IMR-90 (cell line): ENCODE data around the gene HSPE1. TPM values are rescaled to one million over a fixed set of nuclear protein-coding genes. Genes with fewer than 3 reads are reported as not detected.

Experiments used
- ATAC-seq: fragments of 200-7000 bp; cut with Tn5 transposase; 2 replicates; pipeline ENCODE4 v1.9.1; 2020; ENCODE audit warnings: low read depth, mild to moderate bottlenecking, moderate library complexity
- BruUV-seq: library from RNA; stranded (reverse); fragments of 400-500 nt; replicated peaks from 2 replicates; lab custom pipeline; 2021; lab: Mats Ljungman, UMichigan
- CTCF ChIA-PET: fragments of 300-600 bp; formaldehyde crosslinking; extraction: SDS; loops from one replicate; lab custom pipeline; 2021; ENCODE audit warnings: antibody characterized with exemption; lab: Yijun Ruan, JAX
- POLR2A ChIA-PET: fragments of 300-600 bp; sonication (Branson Sonifier 250); formaldehyde crosslinking; loops from one replicate; lab custom pipeline; 2022; ENCODE audit warnings: antibody characterized with exemption; ENCODE audit not compliant: unreplicated experiment; lab: Charles Lee
- DNase-seq: peaks from one replicate; pipeline ENCODE4 v3.0.0; 2013
- H2AFZ ChIP-seq: replicated peaks from 2 replicates; pipeline ENCODE3; 2013; ENCODE audit warnings: low read length, mild to moderate bottlenecking; ENCODE audit not compliant: poor library complexity
- H2AK5ac ChIP-seq: 2 replicates; pipeline ENCODE4 v1.6.1; 2013; ENCODE audit warnings: low read depth, low read length, inconsistent platforms
- H2AK9ac ChIP-seq: replicated peaks from 2 replicates; pipeline ENCODE3; 2013; ENCODE audit warnings: mild to moderate bottlenecking, low read depth, low read length, moderate library complexity; ENCODE audit not compliant: poor library complexity
- H2BK120ac ChIP-seq: 2 replicates; pipeline ENCODE4 v1.6.1; 2013; ENCODE audit warnings: low read depth, low read length, inconsistent platforms
- H2BK15ac ChIP-seq: 3 replicates; pipeline ENCODE4 v1.6.1; 2013; ENCODE audit warnings: low read depth, low read length, inconsistent platforms
- H2BK20ac ChIP-seq: 2 replicates; pipeline ENCODE4 v1.6.1; 2013; ENCODE audit warnings: low read depth, mild to moderate bottlenecking, inconsistent platforms, low read length, moderate library complexity
- H2BK5ac ChIP-seq: 2 replicates; pipeline ENCODE4 v1.6.1; 2013; ENCODE audit warnings: mild to moderate bottlenecking, low read depth, low read length, inconsistent platforms; ENCODE audit not compliant: poor library complexity, severe bottlenecking
- H3K14ac ChIP-seq: replicated peaks from 2 replicates; pipeline ENCODE4 v1.6.1; 2013; ENCODE audit warnings: low read depth, low read length, inconsistent platforms
- H3K18ac ChIP-seq: 2 replicates; pipeline ENCODE4 v1.6.1; 2013; ENCODE audit warnings: low read depth, low read length, control low read depth
- H3K23ac ChIP-seq: 2 replicates; pipeline ENCODE4 v1.6.1; 2013; ENCODE audit warnings: low read depth, low read length, inconsistent platforms
- H3K27ac ChIP-seq: 2 replicates; pipeline ENCODE4 v1.5.1; 2013; ENCODE audit warnings: mild to moderate bottlenecking, control low read depth, low read length; ENCODE audit not compliant: insufficient read depth
- H3K27me3 ChIP-seq: 2 replicates; pipeline ENCODE4 v1.6.1; 2013; ENCODE audit warnings: low read length; ENCODE audit not compliant: control insufficient read depth, insufficient read depth
- H3K36me3 ChIP-seq: 2 replicates; pipeline ENCODE4 v1.6.1; 2013; ENCODE audit warnings: low read length, mixed read lengths; ENCODE audit not compliant: control insufficient read depth, insufficient read depth
- H3K4ac ChIP-seq: 2 replicates; pipeline ENCODE4 v1.6.1; 2013; ENCODE audit warnings: low read depth, low read length, inconsistent platforms
- H3K4me1 ChIP-seq: 2 replicates; pipeline ENCODE4 v1.6.1; 2013; ENCODE audit warnings: low read length, mixed read lengths; ENCODE audit not compliant: control insufficient read depth, insufficient read depth
- H3K4me2 ChIP-seq: 2 replicates; pipeline ENCODE4 v1.6.1; 2013; ENCODE audit warnings: low read depth, mild to moderate bottlenecking, control low read depth, low read length, moderate library complexity
- H3K4me3 ChIP-seq: 2 replicates; pipeline ENCODE4 v1.5.1; 2013; ENCODE audit warnings: low read depth, mild to moderate bottlenecking, control low read depth, low read length, moderate library complexity; ENCODE audit not compliant: insufficient read depth
- H3K56ac ChIP-seq: 2 replicates; pipeline ENCODE4 v1.6.1; 2013; ENCODE audit warnings: low read length, inconsistent platforms; ENCODE audit not compliant: insufficient read depth; ENCODE audit errors: extremely low read depth
- H3K79me1 ChIP-seq, 2 experiments: 2 replicates each; pipeline ENCODE4 v1.6.1; 2013; ENCODE audit warnings: low read length in 2 of 2, inconsistent platforms in 1 of 2, low read depth in 1 of 2
- H3K9ac ChIP-seq: 2 replicates; pipeline ENCODE4 v1.6.1; 2013; ENCODE audit warnings: low read depth, low read length, control low read depth
- H3K9me1 ChIP-seq: 2 replicates; pipeline ENCODE4 v1.6.1; 2013; ENCODE audit warnings: low read length, inconsistent platforms; ENCODE audit not compliant: insufficient read depth
- H3K9me3 ChIP-seq: 2 replicates; pipeline ENCODE4 v1.6.1; 2013; ENCODE audit warnings: low read length; ENCODE audit not compliant: control insufficient read depth, insufficient read depth
- H4K20me1 ChIP-seq: 2 replicates; pipeline ENCODE4 v1.6.1; 2013; ENCODE audit warnings: low read length, inconsistent platforms; ENCODE audit not compliant: insufficient read depth
- H4K5ac ChIP-seq: 2 replicates; pipeline ENCODE4 v1.6.1; 2013; ENCODE audit warnings: mild to moderate bottlenecking, low read depth, low read length, control low read depth
- H4K8ac ChIP-seq, 2 experiments: 2 replicates each; pipeline ENCODE4 v1.6.1; 2013; ENCODE audit warnings: low read depth in 2 of 2, low read length in 2 of 2, control low read depth in 1 of 2, inconsistent platforms in 1 of 2
- H4K91ac ChIP-seq: 2 replicates; pipeline ENCODE4 v1.6.1; 2013; ENCODE audit warnings: low read depth, low read length, inconsistent platforms; ENCODE audit not compliant: insufficient read depth
- BHLHE40 ChIP-seq: fragments of 150-350 bp; IDR thresholded peaks from 2 replicates; pipeline ENCODE4 v1.6.1; 2016; ENCODE audit warnings: mild to moderate bottlenecking, low read depth, low read length
- CEBPB ChIP-seq: IDR thresholded peaks from 2 replicates; pipeline ENCODE4 v1.6.1; 2012; ENCODE audit warnings: low read depth, low read length, improper control_type of control experiment
- CHD1 ChIP-seq: IDR thresholded peaks from 2 replicates; pipeline ENCODE4 v1.6.1; 2012; ENCODE audit warnings: low read depth, low read length, improper control_type of control experiment
- MAFK ChIP-seq: IDR thresholded peaks from 2 replicates; pipeline ENCODE4 v1.6.1; 2012; ENCODE audit warnings: low read depth, low read length, improper control_type of control experiment
- MAZ ChIP-seq: IDR thresholded peaks from 2 replicates; pipeline ENCODE4 v1.6.1; 2012; ENCODE audit warnings: low read depth, mild to moderate bottlenecking, low read length, improper control_type of control experiment, moderate library complexity, borderline replicate concordance
- MXI1 ChIP-seq: IDR thresholded peaks from 2 replicates; pipeline ENCODE4 v1.6.1; 2012; ENCODE audit warnings: low read depth, mild to moderate bottlenecking, low read length, moderate library complexity, borderline replicate concordance
- NFE2L2 ChIP-seq: fragments of 150-350 bp; IDR thresholded peaks from 2 replicates; pipeline ENCODE4 v1.6.1; 2016; ENCODE audit warnings: low read depth, mild to moderate bottlenecking, low read length
- RAD21 ChIP-seq: IDR thresholded peaks from 2 replicates; pipeline ENCODE4 v1.6.1; 2012; ENCODE audit warnings: low read length, improper control_type of control experiment
- RCOR1 ChIP-seq: IDR thresholded peaks from 2 replicates; pipeline ENCODE4 v1.6.1; 2012; ENCODE audit warnings: mild to moderate bottlenecking, low read length, improper control_type of control experiment; ENCODE audit not compliant: insufficient replicate concordance
- RFX5 ChIP-seq: IDR thresholded peaks from 2 replicates; pipeline ENCODE4 v1.8.0; 2012; ENCODE audit warnings: low read depth, mild to moderate bottlenecking, low read length, moderate library complexity
- SMC3 ChIP-seq: fragments of 150-350 bp; IDR thresholded peaks from 2 replicates; pipeline ENCODE4 v1.6.1; 2016; ENCODE audit warnings: low read depth, mild to moderate bottlenecking, antibody characterized with exemption, low read length, moderate library complexity
- WGBS, 2 experiments: methylation state at CpG; one replicate each; pipeline versions ENCODE4 v1.1.5 to v1.1.7; 2013; ENCODE audit warnings: missing lambda C conversion rate in 2 of 2; ENCODE audit not compliant: insufficient read length in 1 of 2; ENCODE audit errors: extremely low coverage in 2 of 2; 5-methylcytosine and 5-hydroxymethylcytosine counted together
- dilution Hi-C: fragments of 300-500 bp; cut with HindIII; formaldehyde crosslinking; loops from one replicate; pipeline ENCODE4 v1.14.3; 2018; ENCODE audit warnings: low sequenced_read_pairs; ENCODE audit not compliant: unreplicated experiment
- in situ Hi-C: fragments of 300-500 bp; cut with MboI; formaldehyde crosslinking; loops from 3 replicates; pipeline ENCODE4 v1.14.3; 2019; ENCODE audit warnings: low sequenced_read_pairs, inconsistent platforms, mixed read lengths
- intact Hi-C: fragments of 100-400 bp; cut with micrococcal nuclease; formaldehyde crosslinking; loops from 2 replicates; pipeline ENCODE4 v1.10.0; 2022
- polyA plus RNA-seq, 3 experiments: library from polyadenylated mRNA; depleted of rRNA; stranded (reverse); fragments of >200 nt; gene quantifications; 2 replicates each; pipeline ENCODE4 v1.2.3, GENCODE V29; 2012; ENCODE audit warnings: low replicate concordance in 1 of 3
- total RNA-seq: library from RNA; depleted of rRNA; stranded (reverse); fragments of >200 nt; gene quantifications from 2 replicates; pipeline ENCODE4 v1.2.3, GENCODE V29; 2012
- TF ChIP-seq, protein P1 (sequence below): fragments of 150-350 bp; IDR thresholded peaks from 2 replicates; pipeline ENCODE4 v1.6.1; 2016; ENCODE audit warnings: low read depth, mild to moderate bottlenecking, low read length, moderate library complexity, borderline replicate concordance
- TF ChIP-seq, protein P2 (sequence below): conservative IDR thresholded peaks from 2 replicates; pipeline ENCODE4 v1.5.1; 2012; ENCODE audit warnings: mild to moderate bottlenecking, low read depth, low read length, improper control_type of control experiment

The HSPE1 gene
- total and polyA plus RNA-seq, 2 of the 4 experiments (the other 2 are of a cell fraction): 13.3 to 93.6 TPM

DNA sequence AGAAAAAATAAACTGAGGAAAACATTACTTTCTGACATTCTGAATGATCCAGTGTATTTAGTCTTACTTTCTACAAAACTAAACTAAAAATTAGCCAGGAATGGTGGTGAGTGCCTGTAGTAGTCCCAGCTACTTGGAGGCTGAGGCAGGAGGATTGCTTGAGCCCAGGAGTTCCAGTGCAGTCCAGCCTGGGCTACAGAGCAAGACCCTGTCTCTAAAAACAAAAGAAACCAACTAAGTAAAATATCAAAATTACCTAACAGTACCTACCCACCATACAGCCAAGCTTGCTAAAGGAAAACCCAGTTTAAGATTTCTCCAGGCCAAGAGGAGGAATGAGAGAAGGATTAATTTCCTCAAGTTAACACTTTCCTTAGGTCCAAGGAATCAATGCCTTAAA is 3.5 kb upstream of the HSPE1 start (continued):
- TF ChIP-seq, protein P1, sequence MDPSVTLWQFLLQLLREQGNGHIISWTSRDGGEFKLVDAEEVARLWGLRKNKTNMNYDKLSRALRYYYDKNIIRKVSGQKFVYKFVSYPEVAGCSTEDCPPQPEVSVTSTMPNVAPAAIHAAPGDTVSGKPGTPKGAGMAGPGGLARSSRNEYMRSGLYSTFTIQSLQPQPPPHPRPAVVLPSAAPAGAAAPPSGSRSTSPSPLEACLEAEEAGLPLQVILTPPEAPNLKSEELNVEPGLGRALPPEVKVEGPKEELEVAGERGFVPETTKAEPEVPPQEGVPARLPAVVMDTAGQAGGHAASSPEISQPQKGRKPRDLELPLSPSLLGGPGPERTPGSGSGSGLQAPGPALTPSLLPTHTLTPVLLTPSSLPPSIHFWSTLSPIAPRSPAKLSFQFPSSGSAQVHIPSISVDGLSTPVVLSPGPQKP: no peak
- TF ChIP-seq BHLHE40 (no peak), MXI1 (no peak)

DNA sequence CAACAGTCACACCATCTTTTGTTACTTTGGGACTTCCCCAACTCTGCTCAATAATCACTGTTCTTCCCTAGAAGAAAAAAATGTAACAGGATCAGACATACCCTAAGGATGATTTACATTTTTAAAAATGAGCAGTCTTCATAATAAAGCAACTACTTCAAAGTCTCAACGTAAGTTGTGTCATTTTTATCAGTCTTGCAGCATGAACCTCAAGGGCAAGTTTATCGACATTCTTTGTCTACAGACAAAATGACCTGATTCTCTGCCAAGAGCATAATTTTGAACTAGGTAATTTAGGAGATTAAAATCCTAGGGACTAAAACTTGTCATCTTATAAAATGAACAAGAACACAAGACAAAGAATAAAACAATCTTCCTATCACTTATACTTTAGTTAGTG is 2.9 kb upstream of the HSPE1 start:
- Histone ChIP-seq H2AFZ (no peak overlapping the region), H3K56ac (no peak overlapping the region), H4K20me1 (peaks cover 40% of the 10 kb centered on the region), H3K4me3 (no peak overlapping the region), H3K27me3 (no peaks in the 10 kb centered on the region), H3K4me1 (0 out of 2 replicates have a peak, but pooled peaks cover 1% of the 10 kb centered on the region), H3K9me3 (no peaks in the 10 kb centered on the region), H2BK120ac (no peak overlapping the region), H3K14ac (no peak overlapping the region), H2AK5ac (no peak overlapping the region), H4K91ac (no peak overlapping the region), H3K27ac (no peak overlapping the region), H2BK20ac (no peak overlapping the region), H3K36me3 (peaks cover 19% of the 10 kb centered on the region), H3K79me1 (peaks cover 22 to 41% of the 10 kb centered on the region in 2 experiments), H3K4me2 (peak overlapping the region; percentile 98; the same call in 1 of the 2 replicates), H2AK9ac (no peak overlapping the region), H4K5ac (no peak overlapping the region), H3K18ac (no peak overlapping the region), H3K23ac (no peak overlapping the region), H2BK5ac (no peak overlapping the region), H3K9me1 (0 out of 2 replicates have a peak, but pooled peaks cover 3% of the 10 kb centered on the region), H2BK15ac (no peak overlapping the region), H3K4ac (no peak overlapping the region), H4K8ac (no peak overlapping the region), H3K9ac (no peak overlapping the region)
- DNase-seq (no peak), ATAC-seq (no peak)
- intact Hi-C loops (loop anchor here (5.0 kb wide), 1 partner anchor 40 kb away; no protein-coding TSS in a partner anchor), dilution Hi-C loops (no loop called here), in situ Hi-C loops (loop anchor here (5.0 kb wide), 1 partner anchor 80 kb away; no protein-coding TSS in a partner anchor)
- no TSS peak for BruUV-seq
- POLR2A ChIA-PET: no interaction called here
- CTCF ChIA-PET: no interaction called here
- no CpG with 5 or more reads among the region's 2 CpGs for WGBS, 2 experiments
- TF ChIP-seq RCOR1 (no peak), MAZ (no peak), RFX5 (no peak), CHD1 (no peak), BHLHE40 (no peak), RAD21 (no peak), MAFK (no peak), CEBPB (no peak), MXI1 (no peak), SMC3 (no peak), NFE2L2 (no peak)
- TF ChIP-seq, protein P1: no peak
- TF ChIP-seq, protein P2, sequence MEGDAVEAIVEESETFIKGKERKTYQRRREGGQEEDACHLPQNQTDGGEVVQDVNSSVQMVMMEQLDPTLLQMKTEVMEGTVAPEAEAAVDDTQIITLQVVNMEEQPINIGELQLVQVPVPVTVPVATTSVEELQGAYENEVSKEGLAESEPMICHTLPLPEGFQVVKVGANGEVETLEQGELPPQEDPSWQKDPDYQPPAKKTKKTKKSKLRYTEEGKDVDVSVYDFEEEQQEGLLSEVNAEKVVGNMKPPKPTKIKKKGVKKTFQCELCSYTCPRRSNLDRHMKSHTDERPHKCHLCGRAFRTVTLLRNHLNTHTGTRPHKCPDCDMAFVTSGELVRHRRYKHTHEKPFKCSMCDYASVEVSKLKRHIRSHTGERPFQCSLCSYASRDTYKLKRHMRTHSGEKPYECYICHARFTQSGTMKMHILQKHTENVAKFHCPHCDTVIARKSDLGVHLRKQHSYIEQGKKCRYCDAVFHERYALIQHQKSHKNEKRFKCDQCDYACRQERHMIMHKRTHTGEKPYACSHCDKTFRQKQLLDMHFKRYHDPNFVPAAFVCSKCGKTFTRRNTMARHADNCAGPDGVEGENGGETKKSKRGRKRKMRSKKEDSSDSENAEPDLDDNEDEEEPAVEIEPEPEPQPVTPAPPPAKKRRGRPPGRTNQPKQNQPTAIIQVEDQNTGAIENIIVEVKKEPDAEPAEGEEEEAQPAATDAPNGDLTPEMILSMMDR: no peak
